Mucosa of rectum (tissue), 2 donors: Measurements from ENCODE around the gene PTPRD.

ENCODE experiments used
- H3K27ac ChIP-seq, 2 donors: one replicate each; pipeline ENCODE4 v1.7.0; 2013; ENCODE audit warnings: inconsistent platforms in 2 of 2, low read depth in 2 of 2, low read length in 2 of 2
- H3K27me3 ChIP-seq, 2 donors: one replicate each; pipeline ENCODE4 v1.7.0; 2013; ENCODE audit warnings: low read length in 2 of 2; ENCODE audit not compliant: control insufficient read depth in 2 of 2, insufficient read depth in 2 of 2
- H3K36me3 ChIP-seq, 2 donors: one replicate each; pipeline ENCODE4 v1.7.0; 2013; ENCODE audit warnings: low read length in 2 of 2; ENCODE audit not compliant: control insufficient read depth in 2 of 2, insufficient read depth in 2 of 2
- H3K4me1 ChIP-seq, 2 donors: one replicate each; pipeline ENCODE4 v1.7.0; 2013; ENCODE audit warnings: low read length in 2 of 2, mild to moderate bottlenecking in 1 of 2; ENCODE audit not compliant: control insufficient read depth in 2 of 2, insufficient read depth in 2 of 2
- H3K4me3 ChIP-seq, 2 donors: one replicate each; pipeline ENCODE4 v1.7.0; 2013; ENCODE audit warnings: low read length in 2 of 2
- H3K9ac ChIP-seq, 2 donors: one replicate each; pipeline ENCODE4 v1.7.0; 2013; ENCODE audit warnings: low read length in 2 of 2, low read depth in 1 of 2, mild to moderate bottlenecking in 1 of 2
- H3K9me3 ChIP-seq, 2 donors: one replicate each; pipeline ENCODE4 v1.7.0; 2013; ENCODE audit warnings: low read length in 2 of 2; ENCODE audit not compliant: control insufficient read depth in 2 of 2
- donor health status: healthy.
- donor health status: Normal muscosa, but diverticular disease.

Gene PTPRD

DNA sequence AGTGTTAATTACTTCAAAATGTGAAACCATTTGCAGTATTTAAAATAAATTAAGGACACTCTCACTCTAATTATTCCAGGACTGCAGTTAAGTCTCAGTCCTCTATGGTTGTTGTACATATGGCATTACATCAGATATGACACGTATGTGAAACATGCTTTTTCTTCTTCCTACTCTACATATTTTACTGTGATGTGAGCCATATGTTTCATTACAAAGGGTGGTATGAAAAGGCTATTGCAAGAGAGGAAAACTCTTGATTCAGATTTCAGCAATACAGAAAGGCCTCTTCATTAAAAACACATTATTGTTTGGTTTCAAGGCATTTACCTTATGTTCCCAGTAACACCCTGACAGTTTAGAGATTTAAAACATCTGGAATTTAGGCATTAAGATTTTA is 1848.8 kb downstream of the PTPRD start:
- Histone ChIP-seq H3K9ac (no peak overlapping the region), H3K27ac (no peak overlapping the region), H3K4me1 (peaks cover 0 to 2% of the 10 kb centered on the region in 2 donors), H3K27me3 (no peaks in the 10 kb centered on the region), H3K9me3 (no peaks in the 10 kb centered on the region), H3K36me3 (no peaks in the 10 kb centered on the region), H3K4me3 (no peak overlapping the region)

DNA sequence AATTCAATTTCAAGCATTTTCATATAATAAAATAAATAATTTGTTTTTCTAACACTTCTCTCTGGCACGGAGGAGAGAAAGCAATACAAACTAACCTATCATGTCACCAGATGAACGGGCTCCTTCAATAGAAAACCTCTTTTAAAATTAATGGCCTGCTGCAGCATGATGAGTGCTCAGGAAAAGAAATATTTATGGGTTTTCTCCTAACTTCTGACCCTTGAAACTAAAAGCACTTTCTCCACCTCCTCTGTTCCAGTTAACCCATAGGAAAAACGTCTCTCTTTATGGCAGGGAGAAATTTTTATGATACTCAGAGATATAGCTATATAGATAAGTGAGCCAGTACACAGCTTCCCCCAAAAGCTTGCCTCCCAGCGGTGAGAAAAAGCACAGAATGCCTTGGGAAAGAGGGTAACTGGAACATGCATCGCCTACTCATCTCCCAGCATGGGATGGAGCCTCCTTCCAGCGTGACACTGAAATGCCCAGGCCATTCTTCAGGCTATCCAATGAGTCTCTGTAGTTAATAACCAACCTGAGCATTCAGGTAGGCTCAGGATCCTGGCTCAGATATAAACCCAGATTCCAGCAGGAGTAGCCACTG is 1850.2 kb downstream of the PTPRD start:
- Histone ChIP-seq H3K36me3 (no peaks in the 10 kb centered on the region), H3K27me3 (no peaks in the 10 kb centered on the region), H3K4me1 (peaks cover 0 to 2% of the 10 kb centered on the region in 2 donors), H3K9me3 (no peaks in the 10 kb centered on the region), H3K4me3 (no peak overlapping the region), H3K9ac (no peak overlapping the region), H3K27ac (no peak overlapping the region)

DNA sequence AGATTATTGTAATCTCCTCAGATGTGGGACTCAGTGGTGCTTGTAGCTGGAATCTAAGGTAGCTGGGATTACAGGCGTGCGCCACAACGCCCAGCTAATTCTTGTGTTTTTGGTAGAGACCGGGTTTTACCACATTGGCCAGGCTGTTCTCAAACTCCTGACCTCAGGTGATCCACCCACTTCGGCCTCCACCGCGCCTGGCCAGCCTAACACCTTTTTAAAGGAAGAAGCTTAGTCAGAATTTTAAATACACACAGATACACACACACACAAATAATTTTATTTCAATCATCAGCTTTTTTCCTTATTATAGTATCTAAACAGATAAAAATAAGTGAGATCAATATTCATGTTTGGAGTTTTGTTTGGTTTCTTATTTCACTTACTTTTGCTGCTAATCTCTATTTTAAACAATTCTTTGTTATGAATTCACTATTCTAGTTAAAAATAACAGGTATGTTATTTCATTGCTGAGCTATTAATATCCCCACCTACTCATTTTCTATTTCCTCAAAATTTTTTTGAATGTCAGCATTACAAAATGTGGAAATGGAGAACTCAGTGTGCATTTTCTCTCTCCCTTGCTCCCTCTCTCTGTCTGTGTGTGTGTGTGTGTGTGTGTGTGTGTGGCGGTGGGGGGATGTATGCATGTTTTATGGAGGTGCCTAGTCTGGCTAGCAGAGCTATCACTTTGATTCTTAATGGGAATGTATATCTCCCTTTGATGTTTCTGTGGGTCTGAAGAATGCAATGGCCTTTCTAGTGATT is 1852.6 kb downstream of the PTPRD start:
- Histone ChIP-seq H3K9me3 (no peaks in the 10 kb centered on the region), H3K4me3 (no peak overlapping the region), H3K27ac (no peak overlapping the region), H3K27me3 (no peaks in the 10 kb centered on the region), H3K9ac (no peak overlapping the region), H3K36me3 (no peaks in the 10 kb centered on the region), H3K4me1 (peaks cover 0 to 2% of the 10 kb centered on the region in 2 donors)

DNA sequence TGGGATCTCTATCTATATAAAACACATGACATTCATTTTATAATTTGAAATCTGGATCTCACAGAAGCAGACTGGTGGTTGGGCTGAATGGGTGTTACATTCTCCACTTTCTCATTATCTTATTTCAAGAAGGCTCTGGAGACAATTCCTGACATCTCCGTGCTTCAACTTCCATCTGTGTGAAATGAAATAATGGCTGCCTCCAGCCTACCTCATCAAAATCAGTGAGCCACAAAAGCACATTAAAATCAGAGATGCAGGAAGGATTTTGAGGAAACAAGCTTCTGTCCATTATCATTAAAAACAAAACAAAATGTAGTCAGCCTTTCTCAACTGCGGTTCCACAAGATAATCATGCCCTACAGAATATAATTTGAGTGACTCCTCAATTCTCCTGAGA is 1854.9 kb downstream of the PTPRD start:
- Histone ChIP-seq H3K9me3 (no peaks in the 10 kb centered on the region), H3K27me3 (no peaks in the 10 kb centered on the region), H3K36me3 (no peaks in the 10 kb centered on the region), H3K4me3 (no peak overlapping the region), H3K4me1 (peaks cover 0 to 2% of the 10 kb centered on the region in 2 donors), H3K9ac (no peak overlapping the region), H3K27ac (no peak overlapping the region)

DNA sequence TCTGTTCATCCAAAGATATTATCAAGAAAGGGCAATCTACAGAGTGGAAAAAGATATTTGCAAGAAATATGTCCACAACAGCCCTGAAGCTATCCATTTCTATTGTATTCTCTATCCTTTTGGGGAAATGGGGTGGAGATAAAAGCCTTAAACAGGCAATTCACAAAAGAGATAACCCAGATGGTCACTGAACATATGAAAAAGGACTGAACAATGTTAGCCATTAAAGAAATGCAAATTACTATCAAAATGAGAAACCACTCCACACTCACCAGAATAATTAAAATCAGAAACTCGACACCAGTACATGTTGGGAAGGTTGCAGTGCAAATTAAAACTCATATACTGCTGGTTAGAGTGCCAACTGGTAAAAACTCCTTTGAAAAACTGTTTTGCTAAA is 1858.1 kb downstream of the PTPRD start:
- H3K4me1 ChIP-seq, result no peaks in the 10 kb centered on the region

DNA sequence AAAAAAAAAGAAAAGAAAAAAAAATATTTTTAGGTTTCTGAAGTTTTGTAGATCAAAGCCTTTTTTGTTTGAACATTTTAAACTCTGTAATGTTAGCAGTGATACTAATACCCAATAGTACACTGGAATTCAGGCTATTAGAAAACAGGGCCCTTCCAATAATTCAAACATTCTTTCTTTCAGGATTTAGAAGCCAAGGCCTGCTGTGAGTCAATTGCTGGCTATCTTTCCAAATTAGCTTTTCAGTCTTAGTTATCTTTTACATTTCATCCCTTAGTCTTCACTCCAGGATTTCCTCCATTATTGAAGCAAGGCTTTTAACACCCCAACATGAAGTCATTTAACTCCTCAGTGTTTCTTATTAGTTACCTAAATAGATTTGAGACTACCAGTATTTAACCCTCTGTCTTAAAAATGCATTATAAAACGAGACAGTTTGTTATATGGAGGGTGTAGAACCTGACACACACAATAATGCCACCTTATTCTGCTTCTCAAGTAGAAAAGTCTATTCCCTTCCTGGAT is 1861.3 kb downstream of the PTPRD start:
- H3K9ac ChIP-seq, result no peak overlapping the region
- H3K27me3 ChIP-seq, result no peaks in the 10 kb centered on the region
- H3K27ac ChIP-seq, result no peak overlapping the region
- no peaks in the 10 kb centered on the region for H3K9me3 ChIP-seq
- H3K36me3 ChIP-seq, result no peaks in the 10 kb centered on the region
- H3K4me1 ChIP-seq, result no peaks in the 10 kb centered on the region
- H3K4me3 ChIP-seq, result no peak overlapping the region

More for the DNA sequence above, 1858.1 kb downstream of the PTPRD start:
- H3K27ac ChIP-seq, result no peak overlapping the region
- no peak overlapping the region for H3K4me3 ChIP-seq
- no peaks in the 10 kb centered on the region for H3K9me3 ChIP-seq
- H3K27me3 ChIP-seq, result no peaks in the 10 kb centered on the region
- H3K9ac ChIP-seq, result no peak overlapping the region
- H3K36me3 ChIP-seq, result no peaks in the 10 kb centered on the region

DNA sequence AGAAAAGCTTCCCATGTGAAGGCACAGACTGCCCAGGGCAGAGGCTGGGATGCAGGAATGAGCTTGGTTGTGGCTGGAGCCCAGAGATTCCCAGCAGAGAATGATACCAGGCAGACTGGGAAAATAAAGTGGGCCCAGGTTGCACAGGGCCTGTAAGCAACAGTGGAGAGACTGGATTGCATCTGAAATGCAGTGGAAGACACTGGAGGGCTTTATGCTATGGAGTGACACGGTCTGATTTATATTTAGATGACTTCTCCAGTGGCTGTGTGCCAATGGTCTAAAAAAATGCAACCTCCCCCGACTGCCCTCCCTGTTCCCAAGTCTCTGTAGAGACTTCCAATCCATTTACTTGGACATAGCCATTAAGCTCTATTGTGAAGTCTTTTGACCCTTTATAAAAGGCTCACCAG is 1862.2 kb downstream of the PTPRD start:
- H3K27ac ChIP-seq, result no peak overlapping the region
- H3K36me3 ChIP-seq, result no peaks in the 10 kb centered on the region
- H3K9ac ChIP-seq, result no peak overlapping the region
- no peaks in the 10 kb centered on the region for H3K4me1 ChIP-seq
- H3K4me3 ChIP-seq, result no peak overlapping the region
- H3K27me3 ChIP-seq, result no peaks in the 10 kb centered on the region
- H3K9me3 ChIP-seq, result no peaks in the 10 kb centered on the region

DNA sequence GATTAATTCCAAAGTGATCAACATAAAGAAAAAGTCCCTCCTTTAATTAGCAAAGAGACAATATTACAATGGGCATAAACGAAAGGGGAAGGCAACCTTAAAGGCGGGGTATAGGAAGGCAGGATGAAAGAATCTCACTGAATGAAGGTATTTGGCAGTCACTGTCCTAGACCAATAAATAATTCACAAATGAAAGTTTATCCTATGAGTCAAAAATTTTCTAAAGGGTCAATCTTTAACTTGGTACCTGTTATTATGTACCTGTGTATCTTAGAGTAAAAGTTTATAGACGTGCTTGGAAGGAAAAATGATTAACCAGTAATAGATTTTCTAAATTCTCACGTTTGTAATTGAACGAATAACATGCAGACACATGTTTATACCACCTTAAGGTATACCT is 1867.5 kb downstream of the PTPRD start:
- Histone ChIP-seq H3K9me3 (no peaks in the 10 kb centered on the region), H3K27ac (no peak overlapping the region), H3K9ac (no peak overlapping the region), H3K27me3 (no peaks in the 10 kb centered on the region), H3K4me1 (no peaks in the 10 kb centered on the region), H3K4me3 (no peak overlapping the region), H3K36me3 (no peaks in the 10 kb centered on the region)

DNA sequence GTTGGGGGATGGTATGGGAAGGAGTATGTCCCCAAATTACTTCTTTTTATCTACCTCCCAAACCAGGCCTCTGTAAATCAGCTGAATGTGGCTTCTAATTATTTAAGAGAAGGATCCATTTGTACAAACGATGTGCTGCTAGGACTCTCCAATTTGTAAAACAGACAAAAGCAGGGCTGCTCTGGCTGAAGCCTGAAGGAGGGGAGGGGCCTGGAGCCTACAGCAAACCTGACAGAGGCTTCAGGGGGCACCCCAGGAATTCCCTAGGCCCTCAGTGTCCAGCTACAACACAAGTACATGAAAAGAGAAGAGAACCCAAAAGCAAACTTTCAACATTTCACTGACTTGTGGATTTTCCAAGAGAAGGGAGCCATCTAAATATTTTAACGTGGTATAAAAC is 1873.9 kb downstream of the PTPRD start:
- Histone ChIP-seq H3K36me3 (no peaks in the 10 kb centered on the region), H3K9ac (no peak overlapping the region), H3K9me3 (no peaks in the 10 kb centered on the region), H3K4me3 (no peak overlapping the region), H3K27me3 (no peaks in the 10 kb centered on the region), H3K27ac (no peak overlapping the region), H3K4me1 (no peaks in the 10 kb centered on the region)

DNA sequence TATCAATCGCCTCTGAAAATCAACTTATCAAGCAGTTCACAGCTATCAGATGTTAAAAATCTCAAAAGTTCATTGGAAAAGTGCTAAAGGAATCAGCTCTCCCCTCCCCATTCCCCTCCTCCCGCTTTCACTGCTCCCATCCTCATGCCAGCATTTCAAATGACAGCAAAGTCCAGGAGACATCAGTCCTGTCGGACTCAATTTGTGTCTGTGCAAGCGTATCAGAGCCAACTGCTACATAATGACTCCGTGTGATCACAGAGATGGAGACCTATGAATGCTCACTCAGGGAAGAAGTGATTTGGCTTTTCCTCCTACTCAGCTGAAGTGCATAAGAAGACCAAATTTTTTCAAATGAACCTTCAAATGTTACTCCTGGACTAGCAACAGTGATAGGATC is 1876.0 kb downstream of the PTPRD start:
- no peaks in the 10 kb centered on the region for H3K36me3 ChIP-seq
- H3K9ac ChIP-seq, result no peak overlapping the region
- no peak overlapping the region for H3K4me3 ChIP-seq
- no peaks in the 10 kb centered on the region for H3K27me3 ChIP-seq
- no peaks in the 10 kb centered on the region for H3K4me1 ChIP-seq
- H3K9me3 ChIP-seq, result no peaks in the 10 kb centered on the region
- H3K27ac ChIP-seq, result no peak overlapping the region
